WTC11 (cell line): ENCODE results near the gene PKMYT1. TPM values are rescaled to one million over a fixed set of nuclear protein-coding genes. Genes with fewer than 3 reads are reported as not detected.

Source experiments
- ATAC-seq: fragments of 200-7000 bp; cut with Tn5 transposase; 2 replicates; pipeline ENCODE4 v1.10.0; 2021; ENCODE audit warnings: mild to moderate bottlenecking, moderate library complexity
- CTCF ChIA-PET: fragments of 300-600 bp; sonication (Branson Sonifier 250); formaldehyde crosslinking; loops from one replicate; lab custom pipeline; 2021; ENCODE audit warnings: antibody characterized with exemption; lab: Charles Lee
- POLR2A ChIA-PET: fragments of 350-600 bp; sonication (Branson Sonifier 250); formaldehyde crosslinking; loops from one replicate; lab custom pipeline; 2021; ENCODE audit warnings: antibody characterized with exemption; lab: Charles Lee
- DNase-seq: peaks from one replicate; pipeline ENCODE4 v3.0.0; 2021; ENCODE audit warnings: low spot score
- H3K27ac Mint-ChIP-seq: 2 replicates; pipeline ENCODE4 v1.8.0; 2021; ENCODE audit warnings: mixed read lengths
- H3K27me3 Mint-ChIP-seq: 2 replicates; pipeline ENCODE4 v1.8.0; 2021; ENCODE audit warnings: low read depth, mild to moderate bottlenecking, moderate library complexity, mixed read lengths
- H3K36me3 Mint-ChIP-seq: 2 replicates; pipeline ENCODE4 v1.8.0; 2021; ENCODE audit warnings: mixed read lengths
- H3K4me1 Mint-ChIP-seq: 2 replicates; pipeline ENCODE4 v1.8.0; 2022; ENCODE audit warnings: mixed read lengths
- H3K4me3 Mint-ChIP-seq: 2 replicates; pipeline ENCODE4 v1.8.0; 2021; ENCODE audit warnings: mild to moderate bottlenecking, moderate library complexity, mixed read lengths
- H3K9me3 Mint-ChIP-seq: 2 replicates; pipeline ENCODE4 v1.8.0; 2021; ENCODE audit warnings: mixed read lengths
- ARID4B ChIP-seq: sonication (generic); formaldehyde crosslinking; IDR thresholded peaks from 2 replicates; pipeline ENCODE4 v1.8.0; 2023; ENCODE audit warnings: missing genetic modification reagents, mild to moderate bottlenecking, borderline replicate concordance
- ATF2 ChIP-seq: sonication (generic); formaldehyde crosslinking; IDR thresholded peaks from 2 replicates; pipeline ENCODE4 v1.8.1; 2022; ENCODE audit warnings: low read depth, missing genetic modification reagents, borderline replicate concordance
- CDX4 ChIP-seq: fragments of 250-450 bp; sonication (Bioruptor Pico); IDR thresholded peaks from 2 replicates; pipeline ENCODE4 v1.9.0; 2021; ENCODE audit warnings: moderate library complexity, mild to moderate bottlenecking, inconsistent platforms, borderline replicate concordance
- CTCF ChIP-seq: fragments of 200-600 bp; IDR thresholded peaks from 2 replicates; pipeline ENCODE4 v1.8.0; 2022; ENCODE audit warnings: antibody characterized with exemption
- E2F4 ChIP-seq: sonication (generic); formaldehyde crosslinking; IDR thresholded peaks from 2 replicates; pipeline ENCODE4 v1.8.1; 2022; ENCODE audit warnings: low read depth, mild to moderate bottlenecking, moderate library complexity, missing genetic modification reagents, borderline replicate concordance
- GABPB1 ChIP-seq: sonication (generic); formaldehyde crosslinking; IDR thresholded peaks from 2 replicates; pipeline ENCODE4 v1.8.1; 2023; ENCODE audit warnings: mild to moderate bottlenecking, missing genetic modification reagents
- GRHL2 ChIP-seq: fragments of 250-450 bp; sonication (Bioruptor Pico); IDR thresholded peaks from 2 replicates; pipeline ENCODE4 v1.8.0; 2022; ENCODE audit warnings: mild to moderate bottlenecking, moderate library complexity; ENCODE audit not compliant: insufficient replicate concordance, severe bottlenecking
- IRF2 ChIP-seq: sonication (generic); formaldehyde crosslinking; IDR thresholded peaks from 2 replicates; pipeline ENCODE4 v1.8.0; 2022; ENCODE audit warnings: low read depth, missing genetic modification reagents, borderline replicate concordance
- JAZF1 ChIP-seq: fragments of 250-450 bp; sonication (Bioruptor Pico); IDR thresholded peaks from 2 replicates; pipeline ENCODE4 v1.9.0; 2021; ENCODE audit warnings: moderate library complexity, mild to moderate bottlenecking, inconsistent platforms
- OVOL2 ChIP-seq: fragments of 250-450 bp; sonication (Bioruptor Pico); IDR thresholded peaks from 2 replicates; pipeline ENCODE4 v1.9.0; 2021; ENCODE audit warnings: mild to moderate bottlenecking, borderline replicate concordance
- PREB ChIP-seq: sonication (generic); formaldehyde crosslinking; IDR thresholded peaks from 2 replicates; pipeline ENCODE4 v1.8.1; 2022; ENCODE audit warnings: mild to moderate bottlenecking, missing genetic modification reagents, moderate library complexity, borderline replicate concordance
- RELA ChIP-seq: sonication (generic); formaldehyde crosslinking; IDR thresholded peaks from 2 replicates; pipeline ENCODE4 v1.8.1; 2022; ENCODE audit warnings: missing genetic modification reagents, mild to moderate bottlenecking, borderline replicate concordance
- RORB ChIP-seq: fragments of 250-450 bp; sonication (Bioruptor Pico); IDR thresholded peaks from 2 replicates; pipeline ENCODE4 v1.9.0; 2021; ENCODE audit warnings: mild to moderate bottlenecking
- SMAD3 ChIP-seq: sonication (generic); formaldehyde crosslinking; IDR thresholded peaks from 2 replicates; pipeline ENCODE4 v1.8.0; 2022; ENCODE audit warnings: missing genetic modification reagents, mild to moderate bottlenecking, borderline replicate concordance
- TEAD4 ChIP-seq: sonication (generic); formaldehyde crosslinking; IDR thresholded peaks from 2 replicates; pipeline ENCODE4 v1.8.0; 2022; ENCODE audit warnings: mild to moderate bottlenecking, missing genetic modification reagents
- ZNF232 ChIP-seq: sonication (generic); formaldehyde crosslinking; IDR thresholded peaks from 2 replicates; pipeline ENCODE4 v1.8.0; 2022; ENCODE audit warnings: mild to moderate bottlenecking, missing genetic modification reagents
- ZNF396 ChIP-seq: fragments of 250-450 bp; sonication (Bioruptor Pico); IDR thresholded peaks from 2 replicates; pipeline ENCODE4 v1.8.0; 2021; ENCODE audit warnings: mild to moderate bottlenecking, moderate library complexity, borderline replicate concordance
- ZNF423 ChIP-seq: fragments of 250-450 bp; sonication (Bioruptor Pico); IDR thresholded peaks from 2 replicates; pipeline ENCODE4 v2.1.2; 2022; ENCODE audit warnings: mild to moderate bottlenecking, moderate library complexity
- total RNA-seq: library from RNA; stranded (reverse); gene quantifications from 3 replicates; pipeline ENCODE4 v1.2.3, GENCODE V29; 2021
- TF ChIP-seq, protein P1 (sequence below): sonication (generic); formaldehyde crosslinking; IDR thresholded peaks from 2 replicates; pipeline ENCODE4 v1.8.0; 2023; ENCODE audit warnings: missing genetic modification reagents
- TF ChIP-seq, protein P2 (sequence below): fragments of 250-450 bp; sonication (Bioruptor Pico); IDR thresholded peaks from 2 replicates; pipeline ENCODE4 v1.9.0; 2021; ENCODE audit warnings: mild to moderate bottlenecking, borderline replicate concordance

Gene PKMYT1
- total RNA-seq, 1 experiment from 2014 or later, result 120 TPM

DNA sequence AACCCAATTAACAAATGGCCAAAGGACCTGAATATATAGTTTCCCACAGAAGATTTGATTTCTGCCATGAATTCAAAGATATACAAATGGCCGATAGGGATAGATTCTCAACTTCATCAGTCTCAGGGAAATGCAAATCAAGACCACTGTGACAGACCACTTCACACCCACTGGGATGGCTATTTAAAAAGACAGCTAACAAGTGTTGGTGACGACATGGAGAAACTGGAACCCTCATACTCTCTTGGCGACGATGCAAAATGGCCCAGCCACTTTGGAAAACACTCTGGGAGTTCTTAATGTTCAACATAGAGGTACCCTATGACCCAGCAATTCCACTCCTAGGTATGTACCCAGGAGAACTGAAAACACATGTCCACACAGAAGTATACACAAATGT lies 33.6 kb downstream of the PKMYT1 start:
- TF ChIP-seq ARID4B (CRISPR knock-in tag), result no peak
- TF ChIP-seq GRHL2 (CRISPR knock-in tag), result no peak
- no peak for TF ChIP-seq CDX4
- TF ChIP-seq, protein P1, sequence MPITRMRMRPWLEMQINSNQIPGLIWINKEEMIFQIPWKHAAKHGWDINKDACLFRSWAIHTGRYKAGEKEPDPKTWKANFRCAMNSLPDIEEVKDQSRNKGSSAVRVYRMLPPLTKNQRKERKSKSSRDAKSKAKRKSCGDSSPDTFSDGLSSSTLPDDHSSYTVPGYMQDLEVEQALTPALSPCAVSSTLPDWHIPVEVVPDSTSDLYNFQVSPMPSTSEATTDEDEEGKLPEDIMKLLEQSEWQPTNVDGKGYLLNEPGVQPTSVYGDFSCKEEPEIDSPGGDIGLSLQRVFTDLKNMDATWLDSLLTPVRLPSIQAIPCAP (CRISPR knock-in tag), result no peak
- no peak for TF ChIP-seq E2F4 (CRISPR knock-in tag)
- TF ChIP-seq GABPB1 (CRISPR knock-in tag), result no peak
- no peak for TF ChIP-seq IRF2
- no peak for TF ChIP-seq PREB (CRISPR knock-in tag)
- TF ChIP-seq ZNF232 (CRISPR knock-in tag), result no peak
- TF ChIP-seq SMAD3 (CRISPR knock-in tag), result no peak
- TF ChIP-seq ATF2 (CRISPR knock-in tag), result no peak
- TF ChIP-seq CTCF, result no peak
- TF ChIP-seq RELA, result no peak
- no peak for TF ChIP-seq TEAD4 (CRISPR knock-in tag)
- TF ChIP-seq, protein P2, sequence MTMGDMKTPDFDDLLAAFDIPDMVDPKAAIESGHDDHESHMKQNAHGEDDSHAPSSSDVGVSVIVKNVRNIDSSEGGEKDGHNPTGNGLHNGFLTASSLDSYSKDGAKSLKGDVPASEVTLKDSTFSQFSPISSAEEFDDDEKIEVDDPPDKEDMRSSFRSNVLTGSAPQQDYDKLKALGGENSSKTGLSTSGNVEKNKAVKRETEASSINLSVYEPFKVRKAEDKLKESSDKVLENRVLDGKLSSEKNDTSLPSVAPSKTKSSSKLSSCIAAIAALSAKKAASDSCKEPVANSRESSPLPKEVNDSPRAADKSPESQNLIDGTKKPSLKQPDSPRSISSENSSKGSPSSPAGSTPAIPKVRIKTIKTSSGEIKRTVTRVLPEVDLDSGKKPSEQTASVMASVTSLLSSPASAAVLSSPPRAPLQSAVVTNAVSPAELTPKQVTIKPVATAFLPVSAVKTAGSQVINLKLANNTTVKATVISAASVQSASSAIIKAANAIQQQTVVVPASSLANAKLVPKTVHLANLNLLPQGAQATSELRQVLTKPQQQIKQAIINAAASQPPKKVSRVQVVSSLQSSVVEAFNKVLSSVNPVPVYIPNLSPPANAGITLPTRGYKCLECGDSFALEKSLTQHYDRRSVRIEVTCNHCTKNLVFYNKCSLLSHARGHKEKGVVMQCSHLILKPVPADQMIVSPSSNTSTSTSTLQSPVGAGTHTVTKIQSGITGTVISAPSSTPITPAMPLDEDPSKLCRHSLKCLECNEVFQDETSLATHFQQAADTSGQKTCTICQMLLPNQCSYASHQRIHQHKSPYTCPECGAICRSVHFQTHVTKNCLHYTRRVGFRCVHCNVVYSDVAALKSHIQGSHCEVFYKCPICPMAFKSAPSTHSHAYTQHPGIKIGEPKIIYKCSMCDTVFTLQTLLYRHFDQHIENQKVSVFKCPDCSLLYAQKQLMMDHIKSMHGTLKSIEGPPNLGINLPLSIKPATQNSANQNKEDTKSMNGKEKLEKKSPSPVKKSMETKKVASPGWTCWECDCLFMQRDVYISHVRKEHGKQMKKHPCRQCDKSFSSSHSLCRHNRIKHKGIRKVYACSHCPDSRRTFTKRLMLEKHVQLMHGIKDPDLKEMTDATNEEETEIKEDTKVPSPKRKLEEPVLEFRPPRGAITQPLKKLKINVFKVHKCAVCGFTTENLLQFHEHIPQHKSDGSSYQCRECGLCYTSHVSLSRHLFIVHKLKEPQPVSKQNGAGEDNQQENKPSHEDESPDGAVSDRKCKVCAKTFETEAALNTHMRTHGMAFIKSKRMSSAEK (CRISPR knock-in tag), result no peak
- no peak for TF ChIP-seq ZNF396 (CRISPR knock-in tag)
- no peak for TF ChIP-seq ZNF423
- no peak for TF ChIP-seq JAZF1
- TF ChIP-seq RORB (CRISPR knock-in tag), result no peak
- TF ChIP-seq OVOL2 (CRISPR knock-in tag), result no peak
- CTCF ChIA-PET, result interaction anchor here (0.7 kb wide), 1 partner anchor 18 kb away, joined by 4 read pairs; the partner anchor contains the start of gene KREMEN2
- peaks cover 7% of the 10 kb centered on the region for H3K9me3 Mint-ChIP-seq
- H3K4me1 Mint-ChIP-seq, result no peaks in the 10 kb centered on the region
- no peak for ATAC-seq
- peaks cover 14% of the 10 kb centered on the region for H3K36me3 Mint-ChIP-seq
- H3K4me3 Mint-ChIP-seq, result no peak overlapping the region
- H3K27ac Mint-ChIP-seq, result no peak overlapping the region
- POLR2A ChIA-PET, result interaction anchor here (1.3 kb wide), 1 partner anchor 10 kb away, joined by 4 read pairs; no protein-coding TSS in a partner anchor
- H3K27me3 Mint-ChIP-seq, result no peaks in the 10 kb centered on the region
- no peak for DNase-seq
